Loucy (cell line): ENCODE measurements around the gene RPL38.

ENCODE experiments used
- H2AFZ ChIP-seq: fragments of 200-600 bp; sonication (generic); 2 replicates; pipeline ENCODE4 v1.6.0; 2016; ENCODE audit warnings: antibody characterized with exemption, mild to moderate bottlenecking, low read length, moderate library complexity
- H3F3A ChIP-seq: fragments of 200-600 bp; 2 replicates; pipeline ENCODE4 v1.6.0; 2016; ENCODE audit warnings: antibody characterized with exemption, low read depth, mild to moderate bottlenecking
- H3K27me3 ChIP-seq: fragments of 200-600 bp; sonication (generic); 2 replicates; pipeline ENCODE4 v1.6.1; 2014; ENCODE audit warnings: low read length, mild to moderate bottlenecking; ENCODE audit not compliant: insufficient read depth, poor library complexity, severe bottlenecking
- H3K36me3 ChIP-seq: fragments of 200-600 bp; sonication (generic); 2 replicates; pipeline ENCODE4 v1.6.1; 2016; ENCODE audit warnings: low read length; ENCODE audit not compliant: insufficient read depth
- H3K4me1 ChIP-seq: fragments of 200-600 bp; sonication (generic); 2 replicates; pipeline ENCODE4 v1.5.1; 2014; ENCODE audit warnings: low read length, mild to moderate bottlenecking; ENCODE audit not compliant: insufficient read depth, poor library complexity, severe bottlenecking
- H3K4me2 ChIP-seq: fragments of 200-600 bp; sonication (generic); 2 replicates; pipeline ENCODE4 v1.6.0; 2014; ENCODE audit warnings: antibody characterized with exemption, low read length, low read depth, mild to moderate bottlenecking; ENCODE audit not compliant: poor library complexity, severe bottlenecking
- H3K4me3 ChIP-seq: fragments of 200-600 bp; sonication (generic); 2 replicates; pipeline ENCODE4 v1.5.1; 2014; ENCODE audit warnings: low read length, mild to moderate bottlenecking, mixed read lengths; ENCODE audit not compliant: poor library complexity, severe bottlenecking
- H3K79me2 ChIP-seq: fragments of 200-600 bp; sonication (generic); 2 replicates; pipeline ENCODE4 v1.6.1; 2014; ENCODE audit warnings: low read length; ENCODE audit not compliant: insufficient read depth
- H3K9ac ChIP-seq: fragments of 200-600 bp; sonication (generic); 2 replicates; pipeline ENCODE4 v1.6.0; 2014; ENCODE audit warnings: mild to moderate bottlenecking, low read depth, low read length, moderate library complexity; ENCODE audit not compliant: poor library complexity, severe bottlenecking
- H3K9me2 ChIP-seq: fragments of 200-600 bp; sonication (generic); replicated peaks from 2 replicates; pipeline ENCODE4 v1.6.1; 2016; ENCODE audit warnings: low read depth, low read length, mixed read lengths
- H3K9me3 ChIP-seq: fragments of 200-600 bp; sonication (generic); 2 replicates; pipeline ENCODE4 v1.6.1; 2014; ENCODE audit warnings: mild to moderate bottlenecking, antibody characterized with exemption, low read length, low read depth; ENCODE audit not compliant: insufficient read depth
- H4K20me1 ChIP-seq: fragments of 200-600 bp; sonication (generic); 2 replicates; pipeline ENCODE4 v1.6.0; 2014; ENCODE audit warnings: antibody characterized with exemption, low read length, mild to moderate bottlenecking; ENCODE audit not compliant: insufficient read depth, poor library complexity, severe bottlenecking
- EZH2phosphoT487 ChIP-seq: fragments of 200-600 bp; IDR thresholded peaks from 2 replicates; pipeline ENCODE4 v1.6.1; 2018; ENCODE audit warnings: antibody characterized with exemption, mild to moderate bottlenecking, moderate library complexity, borderline replicate concordance
- TF ChIP-seq, protein P1 (sequence below): fragments of 200-600 bp; sonication (generic); conservative IDR thresholded peaks from 2 replicates; pipeline ENCODE4 v1.5.1; 2014; ENCODE audit warnings: mild to moderate bottlenecking, antibody characterized with exemption, low read length

Gene RPL38

DNA sequence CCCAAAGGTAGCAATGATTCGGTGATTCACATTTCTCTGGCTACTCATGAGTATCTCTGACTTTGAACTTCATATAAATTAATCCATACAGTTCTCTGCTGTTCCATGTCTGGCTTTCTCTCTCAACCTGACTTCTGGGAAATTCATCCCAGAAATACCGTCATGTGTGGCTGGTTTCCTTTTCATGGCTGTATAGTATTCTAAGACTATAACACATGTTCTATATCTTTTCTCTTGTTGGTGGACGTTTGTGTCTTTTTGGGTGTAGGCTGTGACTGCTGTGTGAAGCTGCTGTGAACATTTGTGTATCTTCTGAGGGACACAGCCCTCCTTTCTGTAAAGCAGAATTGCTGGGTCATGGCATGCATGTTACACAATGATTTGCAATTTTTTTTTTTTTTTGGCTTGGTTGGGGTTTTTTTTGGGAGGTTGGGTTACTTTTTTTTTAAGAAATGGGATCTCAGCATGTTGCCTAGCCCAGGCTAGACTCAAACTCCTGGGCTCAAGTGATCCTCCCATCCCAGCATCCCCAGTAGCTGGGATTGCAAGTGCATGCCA, 16.2 kb downstream of the RPL38 start:
- no peaks in the 10 kb centered on the region for H3K9me2 ChIP-seq
- H3K27me3 ChIP-seq = no peaks in the 10 kb centered on the region
- no peak overlapping the region for H3K4me2 ChIP-seq
- H3K79me2 ChIP-seq = no peaks in the 10 kb centered on the region
- no peaks in the 10 kb centered on the region for H3K4me1 ChIP-seq
- H3K9me3 ChIP-seq = no peaks in the 10 kb centered on the region
- H3K9ac ChIP-seq = no peak overlapping the region
- H3F3A ChIP-seq = no peaks in the 10 kb centered on the region
- H2AFZ ChIP-seq = no peak overlapping the region
- H4K20me1 ChIP-seq = no peaks in the 10 kb centered on the region
- H3K36me3 ChIP-seq = no peaks in the 10 kb centered on the region
- no peak for TF ChIP-seq EZH2phosphoT487
- TF ChIP-seq, protein P1, sequence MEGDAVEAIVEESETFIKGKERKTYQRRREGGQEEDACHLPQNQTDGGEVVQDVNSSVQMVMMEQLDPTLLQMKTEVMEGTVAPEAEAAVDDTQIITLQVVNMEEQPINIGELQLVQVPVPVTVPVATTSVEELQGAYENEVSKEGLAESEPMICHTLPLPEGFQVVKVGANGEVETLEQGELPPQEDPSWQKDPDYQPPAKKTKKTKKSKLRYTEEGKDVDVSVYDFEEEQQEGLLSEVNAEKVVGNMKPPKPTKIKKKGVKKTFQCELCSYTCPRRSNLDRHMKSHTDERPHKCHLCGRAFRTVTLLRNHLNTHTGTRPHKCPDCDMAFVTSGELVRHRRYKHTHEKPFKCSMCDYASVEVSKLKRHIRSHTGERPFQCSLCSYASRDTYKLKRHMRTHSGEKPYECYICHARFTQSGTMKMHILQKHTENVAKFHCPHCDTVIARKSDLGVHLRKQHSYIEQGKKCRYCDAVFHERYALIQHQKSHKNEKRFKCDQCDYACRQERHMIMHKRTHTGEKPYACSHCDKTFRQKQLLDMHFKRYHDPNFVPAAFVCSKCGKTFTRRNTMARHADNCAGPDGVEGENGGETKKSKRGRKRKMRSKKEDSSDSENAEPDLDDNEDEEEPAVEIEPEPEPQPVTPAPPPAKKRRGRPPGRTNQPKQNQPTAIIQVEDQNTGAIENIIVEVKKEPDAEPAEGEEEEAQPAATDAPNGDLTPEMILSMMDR = no peak
- H3K4me3 ChIP-seq = no peak overlapping the region

DNA sequence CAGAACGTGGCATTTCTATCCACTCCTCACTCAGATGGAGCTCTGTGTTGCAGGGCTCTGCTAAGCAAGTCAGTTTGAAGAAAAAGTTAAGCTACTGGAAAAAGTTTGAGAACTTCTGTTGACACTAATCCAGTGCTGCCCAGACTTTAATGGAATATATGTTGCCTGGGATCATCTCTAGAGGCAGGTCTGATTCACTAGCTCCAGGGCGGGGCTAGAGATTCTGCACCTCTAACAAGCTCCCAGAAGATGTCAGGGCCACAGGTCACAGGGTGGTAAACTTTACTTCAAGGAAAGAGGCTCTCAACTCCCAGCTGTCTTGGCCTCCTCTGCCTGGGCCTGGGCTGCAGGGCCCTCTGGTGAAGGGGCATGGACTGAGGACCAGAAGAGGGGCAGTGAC, 16.7 kb downstream of the RPL38 start:
- Histone ChIP-seq H3K9ac (no peak overlapping the region), H3K27me3 (no peaks in the 10 kb centered on the region), H3F3A (no peaks in the 10 kb centered on the region)

DNA sequence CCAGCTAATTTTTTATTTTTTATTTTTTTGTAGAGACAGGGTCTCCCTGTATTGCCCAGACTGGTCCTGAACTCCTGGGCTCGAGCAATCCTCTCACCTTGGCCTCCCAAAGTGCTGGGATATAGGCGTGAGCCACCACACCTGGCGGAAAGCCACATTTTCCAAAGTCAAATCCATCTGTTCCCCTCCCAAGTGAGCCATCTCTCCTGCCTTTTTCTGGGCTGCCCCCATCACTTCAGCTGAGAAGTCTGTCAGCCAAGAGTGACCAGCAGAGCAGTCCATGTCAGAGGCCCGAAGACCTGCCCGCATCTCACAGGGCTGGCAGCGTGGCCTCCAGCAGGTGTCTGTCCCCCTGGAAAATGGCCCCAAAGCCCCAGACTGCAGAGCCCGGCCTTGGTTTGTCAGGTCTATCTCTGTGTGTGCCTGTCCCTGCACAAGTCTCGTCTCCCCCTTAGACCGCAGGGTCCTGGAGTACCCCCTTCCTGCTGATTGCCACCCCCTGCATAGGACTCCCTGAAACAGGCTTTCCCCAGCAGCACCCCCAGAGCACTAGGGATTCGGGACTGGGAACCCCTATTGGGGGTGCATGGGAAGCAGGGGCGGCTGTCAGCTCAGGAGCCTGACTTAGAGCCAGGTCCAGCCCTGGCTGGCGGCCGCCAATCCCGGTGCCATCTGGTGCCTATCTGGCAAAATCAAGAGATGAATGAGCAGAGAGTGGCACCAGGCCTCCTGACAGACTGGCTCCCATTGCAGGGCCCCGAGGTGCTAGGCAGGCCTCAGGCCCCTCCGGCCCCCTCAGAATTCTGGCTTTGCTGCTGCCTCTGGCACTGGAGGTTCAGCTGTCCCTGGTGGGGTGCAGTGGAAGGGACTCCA, 17.7 kb downstream of the RPL38 start:
- TF ChIP-seq EZH2phosphoT487 = no peak
- TF ChIP-seq, protein P1 = no peak
- Histone ChIP-seq H3K27me3 (no peaks in the 10 kb centered on the region), H3K9me3 (no peaks in the 10 kb centered on the region), H3K79me2 (no peaks in the 10 kb centered on the region), H3K4me1 (no peaks in the 10 kb centered on the region), H4K20me1 (no peaks in the 10 kb centered on the region), H3K36me3 (no peaks in the 10 kb centered on the region), H3K9me2 (no peaks in the 10 kb centered on the region), H3K9ac (no peak overlapping the region), H3F3A (no peaks in the 10 kb centered on the region), H3K4me2 (no peak overlapping the region), H3K4me3 (no peak overlapping the region), H2AFZ (no peak overlapping the region)

More for the DNA sequence above, 16.7 kb downstream of the RPL38 start:
- no peak overlapping the region for H2AFZ ChIP-seq
- no peaks in the 10 kb centered on the region for H4K20me1 ChIP-seq
- TF ChIP-seq, protein P1 = no peak
- no peak for TF ChIP-seq EZH2phosphoT487
- H3K4me2 ChIP-seq = no peak overlapping the region
- no peaks in the 10 kb centered on the region for H3K9me2 ChIP-seq
- H3K9me3 ChIP-seq = no peaks in the 10 kb centered on the region
- no peaks in the 10 kb centered on the region for H3K79me2 ChIP-seq
- no peaks in the 10 kb centered on the region for H3K36me3 ChIP-seq
- H3K4me1 ChIP-seq = no peaks in the 10 kb centered on the region
- H3K4me3 ChIP-seq = no peak overlapping the region
